ENCODE data around the gene CHMP1A.
"Not testable (repeated sequence)": the region's sequence is repeated elsewhere in the genome, so short reads cannot be mapped to it uniquely, and the experiment has no call there.

CHMP1A gene

DNA sequence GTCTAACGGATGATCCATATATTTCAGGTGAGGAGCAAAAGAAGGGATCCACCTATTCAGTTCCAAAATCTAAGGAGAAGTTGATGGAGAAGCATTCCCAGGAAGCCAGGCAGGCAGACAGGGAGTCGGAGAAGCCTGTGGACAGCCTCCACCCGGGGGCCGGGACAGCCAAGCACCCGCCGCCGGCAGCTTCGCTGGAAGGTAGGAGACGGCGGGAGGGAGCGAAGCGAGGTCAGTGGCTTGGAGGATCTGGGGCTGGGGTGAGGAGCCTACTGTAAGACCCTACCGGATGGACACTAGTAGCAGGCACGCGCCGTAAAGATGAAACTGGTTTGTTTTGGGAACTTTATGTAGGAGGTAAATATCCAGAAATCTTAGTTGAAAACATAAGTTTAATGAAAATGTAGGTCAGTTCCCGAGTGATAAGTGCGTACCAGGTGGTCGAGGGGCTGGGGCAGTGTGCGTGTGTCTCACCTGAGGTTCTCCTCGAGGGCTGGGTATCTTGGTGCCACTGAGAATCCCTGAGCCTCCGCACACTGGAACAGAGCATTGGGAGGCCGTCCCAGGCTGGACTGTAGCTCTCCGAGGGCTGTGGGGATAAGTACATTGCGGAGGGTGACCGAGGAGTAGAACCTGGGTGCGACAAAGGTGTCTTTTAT, 842 bp upstream of the CHMP1A start:
- DNase-seq: no peak

DNA sequence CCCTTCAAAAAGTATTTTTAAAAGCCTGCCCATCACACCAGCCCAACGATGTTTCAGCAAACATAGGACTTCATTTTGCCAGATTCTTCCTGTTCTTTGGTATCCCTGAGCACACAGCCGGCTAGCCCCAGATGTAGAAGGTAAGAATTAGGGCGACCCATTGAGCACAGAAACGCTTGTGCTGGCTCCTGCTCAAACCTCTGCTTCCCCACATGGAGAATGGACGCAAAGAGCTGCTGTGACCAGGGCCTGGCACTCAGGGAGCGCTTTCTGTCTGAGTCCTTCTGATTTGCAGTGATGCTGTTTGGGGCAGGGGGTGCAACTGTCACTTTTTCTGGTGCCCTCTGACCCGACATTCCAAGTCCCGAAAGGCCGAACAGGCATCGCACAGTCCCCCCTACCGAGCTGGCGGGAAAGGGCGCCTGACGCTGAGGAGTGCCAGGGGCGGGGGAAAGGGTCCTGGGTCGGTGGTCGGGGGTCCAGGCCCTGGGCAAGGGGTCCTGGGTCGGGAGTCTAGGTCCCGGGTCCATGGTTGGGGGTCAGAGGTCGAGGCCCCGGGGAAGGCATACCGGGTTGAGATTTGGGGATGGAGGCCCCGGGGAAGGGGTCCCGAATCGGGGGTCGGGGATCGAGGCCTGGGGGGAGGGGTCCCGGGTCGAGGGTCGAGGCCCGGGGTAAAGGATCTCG, 930 bp downstream of the CHMP1A start:
- no peak for DNase-seq

DNA sequence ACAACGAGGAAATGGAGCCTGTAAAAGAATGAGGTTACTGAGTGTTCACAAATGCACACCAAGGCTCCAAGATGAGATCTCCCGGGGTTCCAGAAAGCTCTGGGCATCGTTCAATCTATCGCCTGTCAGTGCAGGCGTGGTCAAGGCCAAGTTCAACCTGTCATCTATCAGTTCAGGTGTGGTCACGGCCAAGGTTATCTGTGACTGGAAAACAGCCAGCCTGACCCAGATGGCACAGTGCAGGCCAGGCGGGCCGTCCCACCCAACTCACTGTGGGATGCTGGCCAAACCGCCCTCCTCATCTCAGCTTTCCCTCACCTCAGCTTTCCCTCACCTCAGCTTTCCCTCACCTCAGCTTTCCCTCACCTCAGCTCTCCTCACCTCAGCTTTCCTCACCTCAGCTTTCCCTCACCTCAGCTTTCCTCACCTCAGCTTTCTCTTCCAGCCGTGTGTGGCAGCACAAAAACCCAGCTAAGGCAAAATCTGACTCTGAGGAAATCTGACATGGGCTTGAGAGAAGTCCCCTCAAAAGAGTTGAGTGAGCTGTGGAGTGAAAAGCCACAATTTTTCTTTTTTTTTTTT, 2.4 kb downstream of the CHMP1A start:
- no peak for DNase-seq

DNA sequence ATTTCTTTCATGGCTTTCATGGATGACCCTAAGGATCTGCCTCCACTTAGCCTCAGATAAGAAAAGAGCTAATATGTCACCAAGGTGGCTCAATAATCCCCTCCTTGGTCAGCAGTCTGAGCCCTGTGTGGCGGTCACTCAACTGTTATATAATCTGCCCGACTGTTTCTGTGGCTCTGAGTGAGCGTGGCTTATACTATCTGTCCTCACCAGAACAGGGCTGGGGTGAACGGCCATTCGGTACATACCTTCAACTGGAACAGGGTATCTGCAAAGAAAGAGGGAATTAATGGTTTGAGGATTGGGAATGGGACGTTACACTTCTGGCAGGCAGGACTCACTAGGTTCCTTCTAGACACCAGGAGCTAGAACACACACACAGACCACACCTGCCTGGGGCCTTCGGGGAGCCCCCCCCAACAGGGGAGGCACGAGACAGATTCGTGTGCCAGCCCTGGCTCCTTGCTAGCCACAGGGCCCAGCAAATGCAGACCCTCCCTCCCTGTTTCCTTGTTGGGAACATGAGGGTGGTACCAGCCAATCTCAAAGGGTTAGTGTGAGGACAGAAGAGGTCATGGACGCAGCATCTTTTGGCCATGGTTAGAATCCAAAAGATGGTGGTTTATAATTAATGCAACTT, 3.7 kb downstream of the CHMP1A start:
- no peak for DNase-seq

DNA sequence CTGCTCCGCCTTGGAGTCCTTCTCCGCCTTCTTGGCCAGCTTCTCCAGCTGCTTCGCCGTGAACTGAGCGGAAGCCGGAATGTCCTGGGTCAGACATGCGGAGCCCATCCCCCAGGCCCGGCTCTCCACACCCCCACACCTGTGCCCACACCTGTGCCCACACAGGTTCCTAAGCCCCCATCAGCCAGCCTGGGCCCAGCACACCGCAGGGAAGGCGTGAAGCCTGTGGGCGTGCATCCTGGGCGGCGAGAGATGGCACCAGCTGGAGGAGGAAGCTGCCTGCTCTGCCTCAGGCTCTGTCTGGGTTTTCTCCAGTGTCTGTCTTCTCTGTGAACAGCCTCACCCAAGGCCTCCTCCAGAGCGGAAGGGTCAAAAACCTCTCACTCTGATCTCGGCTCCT, 5.9 kb downstream of the CHMP1A start:
- DNase-seq: no peak

DNA sequence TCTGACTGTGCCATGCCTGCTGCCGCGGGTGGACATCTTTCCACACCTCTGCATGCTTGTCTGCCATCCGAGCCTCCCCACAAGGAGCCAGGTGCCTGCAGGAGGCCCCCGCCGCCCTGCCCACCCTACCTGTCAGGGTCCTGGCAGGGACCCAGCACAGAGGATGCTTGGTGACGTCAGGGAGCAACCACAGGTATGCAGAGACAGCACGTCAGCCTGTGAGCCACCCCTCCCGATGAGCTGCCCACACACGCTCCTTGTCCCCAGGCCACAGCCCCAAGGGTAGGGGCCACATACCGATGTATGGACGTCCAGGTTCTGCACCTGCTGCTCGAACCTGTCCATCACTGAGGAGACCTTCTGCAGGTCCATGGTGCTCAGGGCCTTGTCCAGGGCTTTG, 10.6 kb downstream of the CHMP1A start:
- DNase-seq: no peak

DNA sequence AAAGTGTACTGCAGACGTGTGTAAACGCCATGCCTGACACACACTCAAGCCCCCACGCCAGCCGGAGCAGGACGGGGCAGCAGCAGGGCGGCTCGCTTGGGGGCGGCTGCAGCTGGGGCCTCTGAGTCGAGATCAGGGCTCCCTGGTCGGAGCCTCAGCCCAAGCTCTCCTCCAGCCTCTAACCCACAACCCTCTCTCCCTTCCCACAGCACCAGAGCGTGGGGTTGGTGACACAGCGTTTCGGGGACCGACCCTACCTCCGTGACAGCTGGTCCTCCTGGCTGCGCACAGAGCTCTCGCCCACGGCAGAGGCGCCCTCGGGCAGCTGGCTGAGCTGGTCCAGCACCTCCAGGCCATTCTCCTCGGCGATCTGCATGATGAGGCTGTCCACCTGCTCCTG, 11.2 kb downstream of the CHMP1A start:
- no peak for DNase-seq

DNA sequence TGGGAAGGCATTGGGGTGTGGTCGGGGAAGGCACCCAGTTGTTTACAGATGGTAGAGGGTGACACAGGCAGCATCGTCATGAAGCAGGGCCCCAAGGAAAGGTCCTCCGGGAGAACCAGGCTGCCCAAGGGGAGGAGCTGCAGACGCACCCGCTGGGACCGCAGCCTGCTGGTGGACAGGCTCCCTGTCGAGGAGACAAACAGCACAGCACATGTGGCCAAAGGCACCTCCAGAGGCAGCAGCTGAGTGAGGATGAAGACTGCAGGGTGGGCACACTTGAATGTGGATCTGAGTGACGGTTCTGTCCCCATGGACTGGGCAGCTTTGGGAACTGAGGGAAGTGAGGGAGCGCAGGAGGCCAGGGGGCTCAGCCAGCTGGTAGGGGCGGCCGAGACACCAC, 12.4 kb downstream of the CHMP1A start:
- no peak for DNase-seq

DNA sequence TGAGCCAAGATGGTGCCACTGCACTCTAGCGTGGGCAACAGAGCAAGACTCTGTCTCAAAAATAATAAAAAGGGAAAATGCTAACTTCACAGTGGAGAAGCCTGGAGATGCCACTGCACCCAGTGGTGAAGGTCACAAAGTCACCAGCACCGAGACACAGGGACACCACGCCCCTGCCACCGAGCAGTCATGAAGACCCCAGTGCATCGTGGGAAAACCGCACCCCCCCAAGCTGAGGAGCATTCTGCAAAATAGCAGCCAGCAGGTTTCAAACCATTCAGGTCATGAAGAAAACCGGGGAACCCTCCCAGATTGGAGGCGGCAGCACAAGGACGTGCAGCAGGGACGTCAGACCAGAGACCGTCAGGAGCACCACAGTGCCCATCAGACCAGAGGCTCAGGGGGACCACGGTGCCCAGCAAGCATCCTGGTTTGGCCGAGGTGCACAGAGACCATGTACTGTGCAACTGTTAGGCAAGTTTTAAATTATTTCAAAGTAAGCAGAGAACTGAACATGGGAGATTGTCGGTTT, 13.7 kb downstream of the CHMP1A start:
- no peak for DNase-seq

DNA sequence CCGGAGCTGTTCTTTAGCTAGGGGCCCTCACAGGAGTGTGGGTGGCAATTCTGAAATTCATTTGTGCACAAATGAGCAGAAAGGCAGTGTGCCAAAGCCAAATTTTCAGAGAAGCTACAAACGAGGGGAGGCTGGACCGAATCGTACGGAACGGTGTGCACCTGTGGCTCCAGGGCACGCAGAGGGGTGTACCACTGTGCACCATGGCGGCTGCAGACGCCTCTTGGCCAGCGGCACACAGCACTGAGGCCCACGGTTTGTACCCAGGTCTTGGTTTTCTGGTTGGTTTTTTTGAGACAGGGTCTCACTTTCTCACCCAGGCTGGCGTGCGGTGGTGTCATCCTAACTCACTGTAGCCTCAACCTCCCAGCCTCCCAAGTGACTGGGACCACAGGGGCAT, 14.9 kb downstream of the CHMP1A start:
- no peak for DNase-seq

DNA sequence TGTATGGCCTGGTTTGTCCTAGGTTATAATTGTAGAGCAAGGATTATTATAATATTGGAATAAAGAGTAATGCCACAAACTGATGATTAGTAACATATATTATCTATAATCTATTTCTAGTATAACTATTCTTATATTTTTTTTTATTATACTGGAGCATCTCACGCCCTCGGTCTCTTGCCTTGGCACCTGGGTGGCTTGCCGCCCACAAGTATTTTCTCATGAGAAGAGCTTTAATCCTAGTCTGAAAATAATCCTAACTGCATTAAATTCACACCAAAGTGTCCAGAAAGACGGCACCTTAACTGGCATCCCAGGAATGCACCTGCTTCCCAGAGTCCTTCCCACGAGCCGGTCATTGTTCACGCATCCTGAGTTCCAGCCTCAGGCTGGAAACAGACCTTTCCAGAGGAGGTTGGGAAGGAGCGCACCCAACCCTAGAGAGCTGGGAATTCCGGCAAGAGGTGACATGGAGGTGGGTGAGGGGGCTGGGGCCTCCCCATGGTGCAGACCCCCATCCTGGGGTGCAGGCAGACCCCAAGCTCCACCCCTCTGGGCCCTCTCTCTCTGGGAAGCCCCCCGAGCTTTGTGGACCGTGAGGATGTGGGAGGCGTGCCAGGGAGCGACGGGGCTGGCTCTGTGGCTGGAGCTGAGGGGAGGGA, 15.9 kb downstream of the CHMP1A start:
- DNase-seq: no peak

DNA sequence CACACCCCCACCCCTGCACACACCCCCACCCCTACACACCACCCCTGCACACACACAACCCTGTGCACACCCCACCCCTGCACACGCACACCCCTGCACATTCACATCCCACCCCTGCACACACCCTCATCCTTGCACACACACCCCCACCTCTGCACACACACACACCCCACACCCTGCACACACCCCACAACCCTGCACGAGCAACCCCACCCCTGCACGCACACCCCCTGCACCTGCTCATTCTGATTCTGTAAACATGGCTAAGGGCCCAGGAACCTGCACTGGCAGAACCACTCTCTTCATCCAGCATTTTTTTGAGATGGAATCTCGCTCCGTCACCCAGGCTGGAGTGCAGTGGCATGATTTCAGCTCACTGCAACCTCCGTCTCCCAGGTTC, 18.1 kb downstream of the CHMP1A start:
- DNase-seq: no peak

DNA sequence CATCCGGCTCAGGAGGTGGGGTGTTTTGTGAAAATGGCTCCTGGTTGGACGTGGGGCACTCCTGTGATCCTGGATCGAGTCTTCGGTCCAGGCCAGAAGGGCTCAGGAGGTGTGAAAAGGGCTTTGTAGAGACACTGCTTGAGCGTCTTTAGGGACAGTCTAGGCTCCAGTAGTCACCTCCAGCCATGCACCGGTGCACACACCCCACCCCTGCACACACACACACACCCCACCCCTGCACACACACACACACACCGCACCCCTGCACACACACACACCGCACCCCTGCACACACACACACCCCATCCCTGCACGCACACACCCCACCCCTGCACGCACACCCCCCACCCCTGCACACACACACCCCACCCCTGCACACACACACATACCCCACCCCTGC, 19.1 kb downstream of the CHMP1A start:
- no peak for DNase-seq

DNA sequence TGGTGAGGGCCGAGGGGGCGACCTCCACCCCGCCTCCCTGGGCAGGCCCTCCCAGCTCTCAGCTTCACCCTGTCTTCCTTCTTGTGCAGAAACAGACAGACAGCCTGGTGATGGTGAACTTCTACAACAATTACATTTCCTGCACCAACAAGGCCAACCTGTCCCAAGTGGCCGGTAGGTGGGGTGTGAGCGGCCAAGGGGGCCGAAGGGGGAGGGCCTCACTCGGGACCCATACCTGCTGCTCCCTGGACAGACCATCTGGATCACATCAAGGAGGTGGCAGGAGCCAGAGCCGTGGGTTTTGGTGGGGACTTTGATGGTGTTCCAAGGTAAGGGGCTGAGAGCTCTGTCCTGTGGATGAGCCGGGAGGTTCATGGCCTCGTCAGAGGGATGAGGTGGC, 20.1 kb downstream of the CHMP1A start:
- DNase-seq: no peak

DNA sequence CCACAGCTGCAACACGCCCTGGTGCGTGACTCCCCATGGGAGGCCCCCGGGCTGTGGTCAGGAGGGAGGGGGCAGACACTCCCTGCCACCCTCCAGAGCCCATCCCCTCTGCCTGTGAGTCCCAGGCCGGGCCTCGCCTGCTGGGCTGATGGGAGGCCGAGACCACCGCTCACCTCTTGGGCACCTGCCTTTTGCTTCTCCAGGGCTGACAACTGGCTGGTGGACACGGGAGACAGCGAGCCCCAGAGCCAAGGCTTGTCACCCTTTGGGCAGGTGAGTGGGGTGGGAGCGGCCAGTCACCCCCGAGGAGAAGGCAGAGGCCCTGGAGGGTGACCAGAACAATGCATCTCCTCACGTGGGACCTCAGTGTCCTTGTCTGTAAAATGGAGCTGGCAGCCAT, 20.8 kb downstream of the CHMP1A start:
- no peak for DNase-seq

DNA sequence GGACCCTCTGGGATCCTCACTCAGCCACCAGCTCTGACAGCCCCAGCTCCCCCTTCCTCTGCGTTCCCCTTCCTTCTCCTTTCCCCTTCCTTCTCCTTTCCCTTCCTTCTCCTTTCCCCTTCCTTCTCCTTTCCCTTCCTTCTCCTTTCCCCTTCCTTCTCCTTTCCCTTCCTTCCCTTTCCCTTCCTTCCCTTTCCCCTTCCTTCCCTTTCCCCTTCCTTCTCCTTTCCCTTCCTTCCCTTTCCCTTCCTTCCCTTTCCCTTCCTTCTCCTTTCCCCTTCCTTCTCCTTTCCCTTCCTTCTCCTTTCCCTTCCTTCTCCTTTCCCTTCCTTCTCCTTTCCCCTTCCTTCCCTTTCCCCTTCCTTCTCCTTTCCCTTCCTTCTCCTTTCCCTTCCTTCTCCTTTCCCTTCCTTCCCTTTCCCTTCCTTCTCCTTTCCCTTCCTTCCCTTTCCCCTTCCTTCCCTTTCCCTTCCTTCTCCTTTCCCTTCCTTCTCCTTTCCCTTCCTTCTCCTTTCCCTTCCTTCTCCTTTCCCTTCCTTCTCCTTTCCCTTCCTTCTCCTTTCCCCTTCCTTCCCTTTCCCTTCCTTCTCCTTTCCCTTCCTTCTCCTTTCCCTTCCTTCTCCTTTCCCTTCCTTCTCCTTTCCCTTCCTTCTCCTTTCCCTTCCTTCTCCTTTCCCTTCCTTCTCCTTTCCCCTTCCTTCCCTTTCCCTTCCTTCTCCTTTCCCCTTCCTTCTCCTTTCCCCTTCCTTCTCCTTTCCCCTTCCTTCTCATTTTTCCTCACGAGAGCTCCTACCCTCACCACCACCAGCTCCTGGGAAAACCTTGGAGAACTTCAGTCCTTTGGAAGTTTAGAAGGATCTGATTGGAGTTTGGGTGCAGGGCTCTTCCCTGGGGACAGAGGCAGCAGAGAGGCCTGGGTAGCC, 22.8 kb downstream of the CHMP1A start:
- not testable (repeated sequence) for DNase-seq

DNA sequence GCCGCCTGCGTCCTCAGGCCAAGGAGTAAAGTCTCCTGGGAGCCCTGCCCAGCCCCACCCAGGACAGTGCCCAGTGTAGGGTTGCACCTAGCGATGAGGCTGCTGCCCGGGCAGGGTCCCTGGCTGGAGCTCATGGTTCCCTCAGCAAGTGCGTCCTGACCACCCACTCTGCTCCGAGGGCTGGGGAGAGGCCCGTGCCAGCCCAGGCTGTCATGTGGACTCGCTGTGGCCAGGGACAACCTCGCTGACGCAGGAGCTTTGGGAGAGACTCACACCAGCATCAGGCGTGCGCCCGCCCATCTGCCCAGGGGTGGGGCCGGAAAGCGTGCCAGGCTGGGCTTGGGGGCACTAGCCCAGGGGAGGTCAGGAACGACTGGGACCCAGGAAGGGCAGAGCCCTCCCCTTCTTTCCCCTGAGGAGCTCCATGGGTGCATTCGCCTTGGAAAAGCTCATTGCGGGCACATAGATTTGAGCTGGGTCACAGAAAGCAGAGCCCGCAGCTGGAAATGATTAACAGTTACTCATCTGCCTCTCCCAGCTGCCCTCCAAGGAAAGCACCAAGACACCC, 24.4 kb downstream of the CHMP1A start:
- DNase-seq: no peak

DNA sequence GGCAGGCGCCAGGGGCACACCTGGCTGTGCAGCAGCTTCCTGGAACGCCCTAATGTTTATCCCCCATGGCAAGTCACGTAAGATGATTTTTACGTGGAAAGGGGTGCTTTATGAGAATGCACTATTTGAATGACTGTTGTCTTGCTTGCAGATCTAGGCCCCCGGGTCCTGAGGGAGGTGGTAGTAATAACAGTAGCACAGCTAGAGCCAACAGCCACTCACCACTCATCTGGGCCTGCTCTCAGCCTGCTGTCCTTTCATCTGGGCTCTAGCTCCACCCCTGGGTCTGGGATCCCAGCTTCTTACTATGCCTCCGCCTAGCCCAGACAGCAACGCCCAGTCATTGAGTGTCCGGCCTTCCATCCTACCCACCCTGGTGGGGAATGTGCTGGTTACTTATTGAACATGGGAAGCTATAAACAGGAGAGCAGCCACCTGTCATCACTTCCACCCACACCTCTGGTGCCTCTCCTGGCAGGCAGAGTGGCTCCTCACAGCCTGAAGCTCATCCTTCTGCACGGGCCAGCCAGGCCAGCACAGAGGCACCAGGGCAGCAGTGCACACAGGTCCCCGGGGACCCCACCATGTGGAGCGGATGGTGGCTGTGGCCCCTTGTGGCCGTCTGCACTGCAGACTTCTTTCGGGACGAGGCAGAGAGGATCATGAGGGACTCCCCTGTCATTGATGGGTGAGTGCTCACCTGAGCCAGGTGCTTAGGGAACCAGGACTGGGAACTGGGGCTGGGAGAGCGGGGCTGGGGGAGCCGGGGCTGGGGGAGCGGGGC, 27.5 kb downstream of the CHMP1A start:
- DNase-seq: no peak

DNA sequence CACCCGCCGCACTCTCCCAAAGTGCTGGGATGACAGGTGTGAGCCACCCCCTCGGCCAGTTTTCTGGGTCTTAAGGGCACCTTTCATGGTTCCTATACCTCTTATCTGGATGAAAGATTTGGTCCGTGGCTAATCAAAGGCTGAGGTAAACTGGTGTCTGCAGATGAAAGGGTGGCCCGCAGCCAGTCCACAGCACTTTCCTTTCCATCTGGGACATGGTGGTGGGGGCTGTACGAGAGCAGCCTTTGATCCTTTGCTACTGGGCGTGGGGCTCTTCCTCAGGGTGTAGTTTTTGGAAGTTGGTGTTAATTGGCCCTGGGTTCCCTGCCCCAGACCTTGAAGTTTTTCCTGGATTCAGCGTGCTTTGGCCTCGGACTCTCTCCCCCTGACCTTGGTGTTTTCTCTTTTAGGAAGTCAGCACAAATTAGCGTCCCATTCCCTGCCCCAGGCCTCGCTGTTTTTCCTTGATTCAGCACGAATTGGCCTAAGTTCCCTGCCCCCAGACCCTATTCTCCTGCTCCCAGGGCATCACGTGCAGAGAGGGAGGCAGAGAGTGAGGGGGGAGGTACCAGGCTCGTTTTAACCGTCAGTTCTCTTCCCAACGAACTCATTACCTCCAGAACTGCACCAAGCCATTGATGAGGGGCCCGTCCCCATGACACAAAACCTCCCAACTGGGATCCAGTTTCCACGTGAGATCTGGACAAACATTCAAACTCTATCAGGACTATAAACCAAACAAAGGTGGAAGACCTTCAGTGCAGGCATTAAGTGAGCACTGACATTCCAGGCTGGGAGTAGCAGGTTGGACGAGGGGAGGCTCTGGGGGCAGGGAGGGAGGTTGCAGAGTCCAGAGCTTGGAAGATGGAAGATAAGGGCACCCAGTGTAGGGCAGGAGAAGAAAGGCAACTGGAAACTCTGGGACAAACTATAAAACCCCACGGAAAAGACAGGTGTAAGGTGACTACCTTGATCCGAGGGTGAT, 32.4 kb downstream of the CHMP1A start:
- DNase-seq: no peak
